Uterus (tissue), 2 donors: ENCODE results near the gene ZNF217.
"Not testable (repeated sequence)": the region's sequence is repeated elsewhere in the genome, so short reads cannot be mapped to it uniquely, and the experiment has no call there.

ENCODE experiments used
- POLR2A ChIP-seq, 2 donors: fragments of 450-650 bp; IDR thresholded peaks; one replicate each; pipeline ENCODE4 v1.6.1; 2016; ENCODE audit warnings: antibody characterized with exemption in 2 of 2, mild to moderate bottlenecking in 1 of 2, moderate library complexity in 1 of 2
- TF ChIP-seq, protein P1 (sequence below), 4 experiments: fragments of 200-600 bp in 2 of 4; fragments of 450-650 bp in 2 of 4; sonication (generic) in 2 of 4; IDR thresholded peaks; one replicate each; pipeline ENCODE4 v1.5.1; 2016 to 2019; ENCODE audit warnings: antibody characterized with exemption in 4 of 4, mild to moderate bottlenecking in 2 of 4, moderate library complexity in 1 of 4

DNA sequence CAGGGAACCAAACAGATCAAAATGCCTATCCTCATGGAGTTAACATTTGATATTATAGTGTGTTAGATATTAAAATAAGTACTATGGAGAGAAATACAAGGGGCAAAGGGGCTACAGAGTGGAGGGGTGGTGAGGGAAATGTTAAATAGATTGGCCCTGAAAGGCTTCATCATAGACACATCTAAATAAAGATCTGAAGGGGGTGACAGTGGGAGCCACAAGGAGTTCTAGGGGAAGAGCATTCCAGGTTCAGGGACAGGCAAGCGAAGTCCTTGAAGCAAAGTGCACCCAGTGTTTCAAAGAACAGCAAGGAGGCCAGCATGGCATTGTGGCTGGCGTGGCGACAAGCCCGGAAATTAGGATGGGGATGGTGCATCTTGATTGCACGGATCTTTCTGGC is 11.2 kb upstream of the ZNF217 start:
- TF ChIP-seq, protein P1, sequence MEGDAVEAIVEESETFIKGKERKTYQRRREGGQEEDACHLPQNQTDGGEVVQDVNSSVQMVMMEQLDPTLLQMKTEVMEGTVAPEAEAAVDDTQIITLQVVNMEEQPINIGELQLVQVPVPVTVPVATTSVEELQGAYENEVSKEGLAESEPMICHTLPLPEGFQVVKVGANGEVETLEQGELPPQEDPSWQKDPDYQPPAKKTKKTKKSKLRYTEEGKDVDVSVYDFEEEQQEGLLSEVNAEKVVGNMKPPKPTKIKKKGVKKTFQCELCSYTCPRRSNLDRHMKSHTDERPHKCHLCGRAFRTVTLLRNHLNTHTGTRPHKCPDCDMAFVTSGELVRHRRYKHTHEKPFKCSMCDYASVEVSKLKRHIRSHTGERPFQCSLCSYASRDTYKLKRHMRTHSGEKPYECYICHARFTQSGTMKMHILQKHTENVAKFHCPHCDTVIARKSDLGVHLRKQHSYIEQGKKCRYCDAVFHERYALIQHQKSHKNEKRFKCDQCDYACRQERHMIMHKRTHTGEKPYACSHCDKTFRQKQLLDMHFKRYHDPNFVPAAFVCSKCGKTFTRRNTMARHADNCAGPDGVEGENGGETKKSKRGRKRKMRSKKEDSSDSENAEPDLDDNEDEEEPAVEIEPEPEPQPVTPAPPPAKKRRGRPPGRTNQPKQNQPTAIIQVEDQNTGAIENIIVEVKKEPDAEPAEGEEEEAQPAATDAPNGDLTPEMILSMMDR (IDR thresholded peaks at IDR 0.05): not testable (repeated sequence)
- not testable (repeated sequence) for TF ChIP-seq POLR2A (IDR thresholded peaks at IDR 0.05)
